Nephron progenitor cell (in vitro differentiated cells): Measurements from ENCODE around the gene EXOC4.

Experiments
- DNase-seq: peaks from one replicate; pipeline ENCODE4 v3.0.0; 2021
- H3K27ac Mint-ChIP-seq: 2 replicates; pipeline ENCODE4 v1.8.0; 2021; ENCODE audit warnings: mild to moderate bottlenecking, moderate library complexity, mixed read lengths
- H3K27me3 Mint-ChIP-seq: 2 replicates; pipeline ENCODE4 v1.8.0; 2021; ENCODE audit warnings: mild to moderate bottlenecking, low read depth, mixed read lengths; ENCODE audit not compliant: poor library complexity
- H3K36me3 Mint-ChIP-seq: 2 replicates; pipeline ENCODE4 v1.8.0; 2021; ENCODE audit warnings: low read depth, mixed read lengths
- H3K4me1 Mint-ChIP-seq: 2 replicates; pipeline ENCODE4 v1.8.0; 2021; ENCODE audit warnings: mixed read lengths
- H3K4me3 Mint-ChIP-seq: 2 replicates; pipeline ENCODE4 v1.8.0; 2021; ENCODE audit warnings: mild to moderate bottlenecking, moderate library complexity, mixed read lengths
- H3K9me3 Mint-ChIP-seq: 2 replicates; pipeline ENCODE4 v1.8.0; 2021; ENCODE audit warnings: mild to moderate bottlenecking, moderate library complexity, mixed read lengths
- CTCF ChIP-seq: fragments of 200-600 bp; sonication (generic); IDR thresholded peaks from 2 replicates; pipeline ENCODE4 v1.5.0; 2021; ENCODE audit warnings: antibody characterized with exemption

The EXOC4 gene

GRCh38 chr7:133712544-133712943 lies 459.7 kb downstream of the EXOC4 start:
- DNase-seq = no peak
- H3K4me1 Mint-ChIP-seq = no peaks in the 10 kb centered on the region
- peaks cover 3% of the 10 kb centered on the region for H3K27me3 Mint-ChIP-seq
- no peak for TF ChIP-seq CTCF
- H3K36me3 Mint-ChIP-seq = no peaks in the 10 kb centered on the region
- no peak overlapping the region for H3K4me3 Mint-ChIP-seq
- H3K9me3 Mint-ChIP-seq = no peaks in the 10 kb centered on the region
- no peak overlapping the region for H3K27ac Mint-ChIP-seq

- no peak for DNase-seq
- TF ChIP-seq CTCF = no peak
- no peak overlapping the region for H3K4me3 Mint-ChIP-seq
- peaks cover 3% of the 10 kb centered on the region for H3K27me3 Mint-ChIP-seq
- H3K36me3 Mint-ChIP-seq = peaks cover 12% of the 10 kb centered on the region
- no peak overlapping the region for H3K27ac Mint-ChIP-seq
- peaks cover 8% of the 10 kb centered on the region for H3K9me3 Mint-ChIP-seq
- no peaks in the 10 kb centered on the region for H3K4me1 Mint-ChIP-seq
Observed at GRCh38 chr7:133714654-133715053, 461.8 kb downstream of the EXOC4 start.

GRCh38 chr7:133718131-133718530 lies 465.3 kb downstream of the EXOC4 start:
- peaks cover 15% of the 10 kb centered on the region for H3K36me3 Mint-ChIP-seq
- no peak for TF ChIP-seq CTCF
- no peak for DNase-seq
- H3K9me3 Mint-ChIP-seq = peaks cover 8% of the 10 kb centered on the region
- peaks cover 3% of the 10 kb centered on the region for H3K27me3 Mint-ChIP-seq
- H3K4me3 Mint-ChIP-seq = no peak overlapping the region
- H3K4me1 Mint-ChIP-seq = no peaks in the 10 kb centered on the region
- no peak overlapping the region for H3K27ac Mint-ChIP-seq

GRCh38 chr7:133723044-133723443 lies 470.2 kb downstream of the EXOC4 start:
- Mint-ChIP-seq H3K27ac (no peak overlapping the region), H3K27me3 (no peaks in the 10 kb centered on the region), H3K9me3 (peaks cover 8% of the 10 kb centered on the region), H3K36me3 (peaks cover 15% of the 10 kb centered on the region), H3K4me3 (no peak overlapping the region), H3K4me1 (no peaks in the 10 kb centered on the region)
- no peak for DNase-seq
- no peak for TF ChIP-seq CTCF

- H3K4me3 Mint-ChIP-seq = no peak overlapping the region
Observed at GRCh38 chr7:133724148-133724547, 471.3 kb downstream of the EXOC4 start.

More at GRCh38 chr7:133724148-133724547, 471.3 kb downstream of the EXOC4 start:
- DNase-seq = no peak
- Mint-ChIP-seq H3K9me3 (peaks cover 1% of the 10 kb centered on the region), H3K36me3 (peaks cover 8% of the 10 kb centered on the region), H3K27me3 (no peaks in the 10 kb centered on the region), H3K27ac (no peak overlapping the region), H3K4me1 (no peaks in the 10 kb centered on the region)
- TF ChIP-seq CTCF = no peak
